Astrocyte of the spinal cord (primary cell): ENCODE data around the gene RIBC2.

Experiments used
- DNase-seq: peaks from one replicate; pipeline ENCODE4 v3.0.0; 2011; ENCODE audit warnings: low read depth, low spot score
- H3K4me3 ChIP-seq: 2 replicates; pipeline ENCODE4 v1.5.1; 2011; ENCODE audit warnings: low read depth, mild to moderate bottlenecking, low read length, moderate library complexity
- CTCF ChIP-seq: IDR thresholded peaks from 2 replicates; pipeline ENCODE4 v1.5.1; 2012; ENCODE audit warnings: low read depth, mild to moderate bottlenecking, low read length, inconsistent platforms
- in situ Hi-C: cut with HindIII; loops from 2 replicates; pipeline ENCODE4 v1.10.0; 2017; ENCODE audit warnings: low sequenced_read_pairs

Gene RIBC2

GRCh38 chr22:45397806-45398205, 15.7 kb upstream of the RIBC2 start:
- no peak overlapping the region for H3K4me3 ChIP-seq
- in situ Hi-C loops, result no loop called here
- DNase-seq, result no peak
- TF ChIP-seq CTCF, result peak; percentile 5

- no peak for DNase-seq
- no peak overlapping the region for H3K4me3 ChIP-seq
- TF ChIP-seq CTCF, result no peak
- in situ Hi-C loops, result no loop called here
Measured at GRCh38 chr22:45398214-45398613, 15.3 kb upstream of the RIBC2 start.

- no peak for DNase-seq
- in situ Hi-C loops, result no loop called here
- TF ChIP-seq CTCF, result no peak
- no peak overlapping the region for H3K4me3 ChIP-seq
Measured at GRCh38 chr22:45399712-45400445, 13.6 kb upstream of the RIBC2 start.

GRCh38 chr22:45402466-45402985, 11.0 kb upstream of the RIBC2 start:
- TF ChIP-seq CTCF, result no peak
- no peak for DNase-seq
- H3K4me3 ChIP-seq, result no peak overlapping the region
- in situ Hi-C loops, result no loop called here

GRCh38 chr22:45407793-45408192, 5.7 kb upstream of the RIBC2 start:
- no peak for TF ChIP-seq CTCF
- DNase-seq, result no peak
- in situ Hi-C loops, result no loop called here
- no peak overlapping the region for H3K4me3 ChIP-seq

GRCh38 chr22:45413013-45413367, 503 bp upstream of the RIBC2 start:
- no peak overlapping the region for H3K4me3 ChIP-seq
- DNase-seq, result no peak
- in situ Hi-C loops, result no loop called here
- TF ChIP-seq CTCF, result no peak
